NCI-H510A treated with DMSO at 0.1 percent for 48 hours (cell line): ENCODE data around the gene SERINC4.

Experiments used
- DNase-seq: peaks from one replicate; lab custom pipeline; 2025; lab: John Stamatoyannopoulos, UW

The SERINC4 gene

GRCh38 chr15:43749690-43750345, 50.2 kb downstream of the SERINC4 start:
- no peak for DNase-seq

DNA sequence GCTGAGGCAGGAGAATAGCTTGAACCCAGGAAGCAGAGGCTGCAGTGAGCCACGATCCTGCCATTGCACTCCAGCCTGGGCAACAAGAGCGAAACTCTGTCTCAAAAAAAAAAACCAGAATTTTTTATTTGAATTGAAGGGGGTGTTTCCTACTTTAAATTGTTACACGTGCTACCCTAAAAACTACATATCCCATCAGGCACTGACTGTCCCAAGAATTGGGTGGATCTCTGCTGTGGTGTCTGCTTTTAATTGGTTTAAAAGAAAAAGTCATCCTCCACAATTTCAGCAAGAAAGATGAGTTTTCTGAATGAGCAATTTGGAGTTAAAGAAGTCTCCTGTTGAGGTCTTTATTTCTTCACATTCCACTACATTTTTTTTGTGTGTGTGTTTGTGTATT, 51.6 kb downstream of the SERINC4 start:
- DNase-seq: no peak

- peak; percentile 30 for DNase-seq
Observed at GRCh38 chr15:43746903-43747309, 53.1 kb downstream of the SERINC4 start.

DNA sequence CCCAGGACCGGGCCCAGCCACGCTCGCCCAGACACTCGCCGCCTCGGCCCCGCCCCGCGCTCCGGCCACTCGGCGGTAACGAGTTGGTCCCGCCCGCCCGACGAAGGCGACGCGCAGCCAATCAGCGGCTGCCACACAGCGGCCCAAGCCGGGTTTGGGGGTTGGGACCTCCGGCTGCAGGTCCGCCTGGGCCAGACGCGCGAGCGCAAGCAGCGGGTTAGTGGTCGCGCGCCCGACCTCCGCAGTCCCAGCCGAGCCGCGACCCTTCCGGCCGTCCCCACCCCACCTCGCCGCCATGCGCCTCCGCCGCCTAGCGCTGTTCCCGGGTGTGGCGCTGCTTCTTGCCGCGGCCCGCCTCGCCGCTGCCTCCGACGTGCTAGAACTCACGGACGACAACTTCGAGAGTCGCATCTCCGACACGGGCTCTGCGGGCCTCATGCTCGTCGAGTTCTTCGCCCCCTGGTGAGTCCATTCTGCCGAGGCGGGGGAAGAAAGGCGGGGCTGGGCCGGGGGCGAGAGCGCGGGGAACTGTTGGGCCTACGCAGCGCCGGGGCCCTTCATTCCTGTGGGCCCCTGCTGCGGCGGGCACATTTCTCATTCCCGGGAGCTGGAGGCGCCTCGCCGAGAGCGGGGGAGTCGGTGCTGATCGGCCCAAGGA, 53.6 kb downstream of the SERINC4 start, which contains the start of gene PDIA3:
PDIA3 (plus strand) TSS at position 194 of the 658 bp plus-strand sequence; CDS start at position 296, 102 bp downstream.
- DNase-seq: peak; percentile 48
